Activated naive CD8-positive, alpha-beta T cell treated with anti-CD3 and anti-CD28 coated beads, Interleukin-2, amount 50 U/mL, for 24 hours (primary cell): Measurements from ENCODE around the gene OGN.

ENCODE experiments used
- ATAC-seq: fragments of 150-1000 bp; cut with Tn5 transposase; one replicate; pipeline ENCODE4 v1.10.0; 2021
- DNase-seq: peaks from one replicate; pipeline ENCODE4 v3.0.0; 2021
- H3K27ac Mint-ChIP-seq: one replicate; pipeline ENCODE4 v1.8.0; 2021; ENCODE audit warnings: mild to moderate bottlenecking, mixed read lengths
- H3K27me3 Mint-ChIP-seq: one replicate; pipeline ENCODE4 v1.8.0; 2021; ENCODE audit warnings: mixed read lengths
- H3K36me3 Mint-ChIP-seq: one replicate; pipeline ENCODE4 v1.8.0; 2021; ENCODE audit warnings: low read depth, mixed read lengths
- H3K4me1 Mint-ChIP-seq: one replicate; pipeline ENCODE4 v1.8.0; 2021; ENCODE audit warnings: mixed read lengths
- H3K4me3 Mint-ChIP-seq: one replicate; pipeline ENCODE4 v1.8.0; 2021; ENCODE audit warnings: mild to moderate bottlenecking, moderate library complexity, mixed read lengths
- H3K9me3 Mint-ChIP-seq: one replicate; pipeline ENCODE4 v1.8.0; 2021; ENCODE audit warnings: mixed read lengths

The OGN gene

DNA sequence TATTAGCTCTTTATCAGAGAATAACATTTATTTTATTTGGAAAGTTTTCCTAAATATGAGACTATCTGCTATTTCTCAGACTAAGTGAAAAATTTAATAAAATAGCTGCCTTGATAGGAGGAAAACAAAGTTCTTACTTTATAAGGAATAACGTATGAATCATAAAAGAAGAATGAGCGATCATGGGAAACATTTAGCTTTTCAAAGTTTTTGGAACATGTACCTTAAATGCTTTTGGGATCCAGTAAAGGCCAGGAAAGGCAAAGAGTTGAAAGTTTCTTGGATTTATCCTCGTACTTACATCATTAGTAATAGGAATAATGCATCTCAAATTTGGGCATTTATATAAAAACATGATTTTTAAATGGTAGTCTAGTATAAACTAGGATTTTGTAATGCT is 19.4 kb downstream of the OGN start:
- no peaks in the 10 kb centered on the region for H3K9me3 Mint-ChIP-seq
- H3K36me3 Mint-ChIP-seq: peaks cover 12% of the 10 kb centered on the region
- no peak for DNase-seq
- H3K4me1 Mint-ChIP-seq: peaks cover 5% of the 10 kb centered on the region
- no peaks in the 10 kb centered on the region for H3K27me3 Mint-ChIP-seq
- H3K27ac Mint-ChIP-seq: no peak overlapping the region
- no peak overlapping the region for H3K4me3 Mint-ChIP-seq
- ATAC-seq: no peak

GRCh38 chr9:92384375-92384774 is 20.0 kb downstream of the OGN start:
- DNase-seq: no peak

GRCh38 chr9:92381775-92382174 is 22.6 kb downstream of the OGN start:
- Mint-ChIP-seq H3K4me1 (peaks cover 17% of the 10 kb centered on the region), H3K27me3 (no peaks in the 10 kb centered on the region), H3K4me3 (no peak overlapping the region), H3K9me3 (no peaks in the 10 kb centered on the region), H3K27ac (no peak overlapping the region), H3K36me3 (peaks cover 11% of the 10 kb centered on the region)
- DNase-seq (no peak), ATAC-seq (no peak)

More at GRCh38 chr9:92384375-92384774, 20.0 kb downstream of the OGN start:
- Mint-ChIP-seq H3K4me1 (peaks cover 8% of the 10 kb centered on the region), H3K27me3 (no peaks in the 10 kb centered on the region), H3K9me3 (no peaks in the 10 kb centered on the region), H3K36me3 (peaks cover 12% of the 10 kb centered on the region), H3K4me3 (no peak overlapping the region), H3K27ac (no peak overlapping the region)
- ATAC-seq: no peak

DNA sequence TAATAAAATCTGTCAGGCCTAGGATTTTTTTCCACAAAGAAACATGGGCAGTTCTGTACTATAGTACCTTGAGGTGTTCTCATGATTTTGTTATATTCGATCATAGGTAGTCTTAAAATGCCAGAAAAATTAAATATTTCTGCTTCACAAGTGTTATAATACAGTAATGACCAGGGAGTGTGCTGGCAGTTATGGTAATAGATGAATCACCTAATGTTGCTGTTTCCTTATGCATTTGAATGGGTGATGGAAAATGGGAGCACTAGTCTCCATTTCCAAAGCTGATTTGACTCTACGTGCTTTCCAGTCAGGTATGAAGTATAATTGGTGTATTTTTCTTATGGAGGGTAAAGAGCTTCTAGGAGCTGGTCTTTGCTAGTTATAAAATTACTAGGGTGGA is 23.8 kb downstream of the OGN start:
- no peak for DNase-seq
- Mint-ChIP-seq H3K27me3 (no peaks in the 10 kb centered on the region), H3K36me3 (peaks cover 20% of the 10 kb centered on the region)

DNA sequence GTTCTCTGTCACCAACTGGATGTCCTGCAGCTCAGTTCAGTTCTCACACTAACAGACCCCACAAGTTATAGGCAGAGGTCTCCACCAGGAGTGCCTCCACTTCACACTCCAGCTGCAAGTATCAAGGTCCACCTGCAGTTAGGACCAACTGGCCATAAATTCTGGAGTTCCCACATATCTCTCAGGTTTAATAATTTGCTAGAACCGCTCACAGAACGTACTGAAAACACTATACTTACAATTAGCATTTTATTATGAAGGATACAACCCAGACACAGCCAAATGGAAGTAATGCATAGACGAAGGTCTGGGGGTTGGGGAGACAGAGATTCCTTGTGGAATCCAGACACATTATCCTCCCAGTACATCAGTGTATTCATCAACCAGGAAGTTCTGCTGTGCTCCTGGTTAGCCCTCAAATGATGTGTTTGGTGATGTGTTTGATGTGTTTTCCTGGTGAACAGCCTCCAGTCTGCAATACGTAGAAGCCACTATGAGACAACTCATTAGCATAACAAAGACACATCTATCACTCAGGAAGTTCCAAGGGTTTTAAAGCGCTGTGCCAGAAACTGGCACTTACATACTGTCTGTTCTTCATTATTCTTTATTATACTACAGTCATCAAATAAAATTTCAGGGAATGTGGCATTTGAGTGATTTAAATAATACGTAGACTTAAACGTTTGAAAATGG is 25.4 kb downstream of the OGN start:
- DNase-seq (no peak), ATAC-seq (no peak)
- Mint-ChIP-seq H3K4me3 (no peak overlapping the region), H3K36me3 (peaks cover 29% of the 10 kb centered on the region), H3K27ac (no peak overlapping the region), H3K9me3 (peaks cover 23% of the 10 kb centered on the region), H3K4me1 (peaks cover 12% of the 10 kb centered on the region), H3K27me3 (no peaks in the 10 kb centered on the region)

More for the DNA sequence above, 23.8 kb downstream of the OGN start:
- Mint-ChIP-seq H3K4me3 (no peak overlapping the region), H3K27ac (no peak overlapping the region), H3K4me1 (peaks cover 16% of the 10 kb centered on the region), H3K9me3 (peaks cover 8% of the 10 kb centered on the region)
- ATAC-seq: no peak

GRCh38 chr9:92377876-92378275 is 26.5 kb downstream of the OGN start:
- Mint-ChIP-seq H3K27ac (no peak overlapping the region), H3K4me1 (peaks cover 12% of the 10 kb centered on the region), H3K36me3 (peaks cover 36% of the 10 kb centered on the region), H3K27me3 (no peaks in the 10 kb centered on the region), H3K9me3 (peaks cover 26% of the 10 kb centered on the region), H3K4me3 (no peak overlapping the region)
- ATAC-seq: no peak
- DNase-seq: no peak

- Mint-ChIP-seq H3K27me3 (no peaks in the 10 kb centered on the region), H3K36me3 (peaks cover 39% of the 10 kb centered on the region), H3K9me3 (peaks cover 38% of the 10 kb centered on the region)
Measured at GRCh38 chr9:92373167-92373566, 31.2 kb downstream of the OGN start.

GRCh38 chr9:92369075-92369474 is 35.3 kb downstream of the OGN start:
- Mint-ChIP-seq H3K4me1 (no peaks in the 10 kb centered on the region), H3K9me3 (peaks cover 16% of the 10 kb centered on the region), H3K4me3 (no peak overlapping the region), H3K27me3 (no peaks in the 10 kb centered on the region), H3K27ac (no peak overlapping the region), H3K36me3 (peaks cover 37% of the 10 kb centered on the region)
- no peak for DNase-seq
- no peak for ATAC-seq

More at GRCh38 chr9:92373167-92373566, 31.2 kb downstream of the OGN start:
- no peak for DNase-seq
- Mint-ChIP-seq H3K4me1 (peaks cover 1% of the 10 kb centered on the region), H3K4me3 (no peak overlapping the region), H3K27ac (no peak overlapping the region)
- no peak for ATAC-seq

- ATAC-seq (no peak), DNase-seq (no peak)
- Mint-ChIP-seq H3K27ac (no peak overlapping the region), H3K4me3 (no peak overlapping the region), H3K4me1 (no peaks in the 10 kb centered on the region), H3K36me3 (peaks cover 36% of the 10 kb centered on the region), H3K27me3 (no peaks in the 10 kb centered on the region), H3K9me3 (peaks cover 11% of the 10 kb centered on the region)
Measured at GRCh38 chr9:92360083-92360482, 44.3 kb downstream of the OGN start.

GRCh38 chr9:92359394-92359995 is 44.9 kb downstream of the OGN start:
- DNase-seq (no peak), ATAC-seq (no peak)
- no peak overlapping the region for H3K27ac Mint-ChIP-seq
- H3K9me3 Mint-ChIP-seq: peaks cover 17% of the 10 kb centered on the region
- H3K4me1 Mint-ChIP-seq: no peaks in the 10 kb centered on the region
- H3K27me3 Mint-ChIP-seq: no peaks in the 10 kb centered on the region
- no peak overlapping the region for H3K4me3 Mint-ChIP-seq
- H3K36me3 Mint-ChIP-seq: peaks cover 36% of the 10 kb centered on the region

DNA sequence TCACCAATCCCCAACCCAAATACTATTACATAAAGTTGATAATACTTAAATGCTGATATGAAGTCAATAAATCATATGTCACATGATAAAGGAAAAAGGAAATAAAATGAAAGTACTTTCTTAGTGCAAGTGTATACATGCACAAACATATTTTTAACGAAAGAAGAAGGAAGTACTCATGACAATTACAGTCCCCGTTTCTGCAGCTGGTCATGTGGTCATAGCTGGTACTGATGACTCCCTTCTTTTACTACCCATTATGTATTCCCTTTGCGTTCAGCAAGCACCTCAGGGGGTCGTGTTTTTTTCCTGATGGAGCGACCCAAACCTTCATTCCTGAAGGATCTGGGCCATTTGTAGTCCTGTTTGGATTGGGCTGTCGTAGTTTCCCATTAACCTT is 51.3 kb downstream of the OGN start:
- Mint-ChIP-seq H3K4me3 (no peak overlapping the region), H3K27ac (no peak overlapping the region)

GRCh38 chr9:92350740-92351133 is 53.6 kb downstream of the OGN start:
- H3K27ac Mint-ChIP-seq: no peak overlapping the region
- DNase-seq (no peak), ATAC-seq (no peak)

More for the DNA sequence above, 51.3 kb downstream of the OGN start:
- peaks cover 21% of the 10 kb centered on the region for H3K9me3 Mint-ChIP-seq
- no peaks in the 10 kb centered on the region for H3K27me3 Mint-ChIP-seq
- peaks cover 62% of the 10 kb centered on the region for H3K36me3 Mint-ChIP-seq
- ATAC-seq: no peak
- no peaks in the 10 kb centered on the region for H3K4me1 Mint-ChIP-seq
- no peak for DNase-seq

GRCh38 chr9:92349771-92350739 is 54.3 kb downstream of the OGN start:
- Mint-ChIP-seq H3K4me3 (no peak overlapping the region), H3K36me3 (peaks cover 49% of the 10 kb centered on the region), H3K27me3 (no peaks in the 10 kb centered on the region), H3K27ac (no peak overlapping the region), H3K9me3 (peaks cover 9% of the 10 kb centered on the region), H3K4me1 (no peaks in the 10 kb centered on the region)
- DNase-seq (no peak), ATAC-seq (no peak)

More at GRCh38 chr9:92350740-92351133, 53.6 kb downstream of the OGN start:
- Mint-ChIP-seq H3K4me3 (no peak overlapping the region), H3K4me1 (no peaks in the 10 kb centered on the region), H3K36me3 (peaks cover 55% of the 10 kb centered on the region), H3K9me3 (peaks cover 9% of the 10 kb centered on the region), H3K27me3 (no peaks in the 10 kb centered on the region)

DNA sequence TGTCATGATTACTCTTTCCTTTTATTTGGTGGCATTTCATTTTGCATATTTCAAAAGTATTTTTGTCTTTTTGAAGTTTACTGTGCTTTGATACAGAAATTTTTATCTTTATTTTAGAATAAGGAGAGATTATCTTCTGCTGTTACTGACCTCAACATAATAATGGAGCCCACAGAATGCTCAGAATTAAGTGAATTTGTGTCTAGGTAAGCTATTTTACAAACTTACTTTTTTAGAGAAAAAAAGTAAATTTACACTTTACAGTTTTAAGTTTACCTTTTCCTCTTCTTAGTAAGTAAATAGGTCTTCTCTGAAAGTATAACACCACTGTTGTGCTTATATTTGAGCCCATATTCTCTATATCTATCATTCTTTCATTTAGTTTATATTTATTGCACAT is 58.8 kb downstream of the OGN start:
- Mint-ChIP-seq H3K27me3 (no peaks in the 10 kb centered on the region), H3K27ac (no peak overlapping the region), H3K9me3 (peaks cover 5% of the 10 kb centered on the region), H3K4me1 (no peaks in the 10 kb centered on the region), H3K36me3 (peaks cover 38% of the 10 kb centered on the region), H3K4me3 (no peak overlapping the region)
- DNase-seq: no peak
- ATAC-seq: no peak
